Skeletal muscle satellite cell (primary cell): ENCODE results near the gene GRK3.

Experiments used
- H3K27me3 ChIP-seq: 2 replicates; pipeline ENCODE4 v1.7.0; 2013; ENCODE audit warnings: low read length; ENCODE audit not compliant: control insufficient read depth, insufficient read depth
- H3K36me3 ChIP-seq: 2 replicates; pipeline ENCODE4 v1.7.0; 2013; ENCODE audit warnings: mild to moderate bottlenecking, control low read depth, low read length; ENCODE audit not compliant: insufficient read depth
- H3K4me1 ChIP-seq: 2 replicates; pipeline ENCODE4 v1.7.0; 2013; ENCODE audit warnings: low read length; ENCODE audit not compliant: control insufficient read depth, insufficient read depth
- H3K4me2 ChIP-seq: 2 replicates; pipeline ENCODE4 v1.7.0; 2013; ENCODE audit warnings: mild to moderate bottlenecking, low read length
- H3K4me3 ChIP-seq: 2 replicates; pipeline ENCODE4 v1.7.0; 2013; ENCODE audit warnings: low read length
- H3K9ac ChIP-seq: 2 replicates; pipeline ENCODE4 v1.7.0; 2013; ENCODE audit warnings: mild to moderate bottlenecking, low read depth, low read length, moderate library complexity
- H3K9me3 ChIP-seq: replicated peaks from 2 replicates; pipeline ENCODE4 v1.7.0; 2013; ENCODE audit warnings: mild to moderate bottlenecking, control low read depth, low read length

Gene GRK3

DNA sequence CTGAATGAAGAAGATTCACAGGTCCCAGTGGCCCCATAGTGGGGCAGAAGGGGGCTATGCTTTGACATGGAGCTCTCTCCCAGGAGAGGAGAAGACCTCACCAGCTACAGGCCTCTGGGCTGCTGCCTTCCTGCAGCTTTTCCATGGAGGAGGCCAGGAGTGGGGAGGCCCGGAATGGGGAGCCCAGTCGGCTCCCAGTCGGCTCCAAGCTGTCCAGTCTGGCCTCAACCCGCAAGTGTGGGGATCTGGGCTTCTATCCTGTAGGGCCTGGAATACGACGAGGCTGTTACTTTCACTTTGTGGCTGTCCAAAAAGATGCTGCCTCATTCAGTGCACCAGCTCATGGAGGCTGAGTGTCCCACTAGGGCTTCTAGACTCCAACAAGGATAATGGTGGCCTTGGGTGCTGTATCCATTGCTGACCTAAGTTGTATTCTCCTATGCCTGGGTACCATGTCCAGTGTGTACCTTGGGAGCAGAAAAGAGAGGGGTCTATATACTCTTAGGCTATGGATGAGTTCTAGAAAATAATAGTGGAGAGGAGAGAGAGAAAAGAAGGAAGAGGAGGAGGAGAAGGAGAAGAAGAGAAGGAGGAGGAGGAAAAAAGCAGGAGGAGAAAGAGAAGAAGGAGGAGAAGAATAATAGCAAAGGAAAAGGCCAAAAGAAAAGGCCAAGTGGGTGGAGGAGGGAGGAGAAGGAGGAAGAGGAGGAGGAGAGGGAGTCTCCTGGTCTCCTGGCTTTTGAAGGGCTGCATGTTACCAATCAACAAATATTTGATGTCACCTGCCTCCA, 178.6 kb downstream of the GRK3 start:
- Histone ChIP-seq H3K4me2 (peak overlapping the region; percentile 97), H3K9me3 (no peaks in the 10 kb centered on the region), H3K4me1 (peaks cover 51% of the 10 kb centered on the region), H3K36me3 (no peaks in the 10 kb centered on the region), H3K4me3 (peak overlapping the region; percentile 78), H3K27me3 (no peaks in the 10 kb centered on the region), H3K9ac (peak overlapping the region; percentile 95)

DNA sequence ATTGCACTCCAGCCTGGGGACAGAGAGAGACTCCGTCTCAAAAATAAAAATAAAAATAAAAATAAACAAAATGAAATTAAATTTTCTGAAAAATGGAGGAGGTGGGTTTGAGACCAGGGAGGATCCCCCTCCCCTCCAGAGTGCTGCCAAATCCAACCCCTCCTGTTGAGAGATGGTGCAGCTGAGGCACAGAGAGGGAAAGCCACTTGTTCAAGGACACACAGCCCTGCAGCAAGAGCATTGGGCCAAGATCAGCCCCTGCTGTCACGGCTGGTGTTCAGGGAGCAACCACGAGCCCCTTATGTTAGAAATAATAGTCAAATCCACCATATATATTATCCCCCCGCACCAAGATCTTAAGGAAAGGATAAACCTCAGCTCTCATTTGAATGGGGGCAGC, 180.2 kb downstream of the GRK3 start:
- Histone ChIP-seq H3K27me3 (no peaks in the 10 kb centered on the region), H3K9me3 (no peaks in the 10 kb centered on the region), H3K4me1 (peaks cover 67% of the 10 kb centered on the region)

DNA sequence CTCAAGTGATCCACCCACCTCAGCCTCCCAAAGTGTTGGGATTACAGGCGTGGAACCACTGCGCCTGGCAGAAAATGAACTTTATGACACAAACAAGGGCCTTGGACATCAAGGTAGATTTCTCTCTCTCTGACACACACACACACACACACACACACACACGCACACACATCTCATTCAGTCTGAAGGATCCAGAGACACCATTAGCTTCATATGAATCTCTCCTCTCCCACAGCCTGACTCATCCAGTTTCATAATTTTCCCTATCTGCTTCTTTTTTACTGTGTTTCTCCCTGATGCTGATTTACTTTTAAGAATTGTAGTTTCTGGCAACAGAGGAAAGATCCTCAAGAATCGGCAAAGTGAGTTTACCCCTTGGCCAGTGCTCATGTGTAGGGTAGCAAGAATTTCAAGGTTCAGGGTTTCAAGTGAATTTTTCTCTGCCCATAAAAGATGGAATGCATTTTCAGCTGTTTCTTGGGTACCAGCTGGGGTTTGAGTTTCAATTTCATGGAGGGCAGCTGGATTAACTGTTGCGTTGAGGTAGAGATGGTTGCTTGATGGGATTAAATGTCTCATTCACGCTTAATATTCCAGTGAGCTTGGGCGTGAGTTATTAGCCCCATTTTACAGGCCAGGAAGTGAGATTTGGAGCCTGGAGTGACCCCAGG, 181.0 kb downstream of the GRK3 start:
- peak overlapping the region; percentile 74 for H3K9ac ChIP-seq
- peak overlapping the region; percentile 73 for H3K4me2 ChIP-seq
- H3K27me3 ChIP-seq: no peaks in the 10 kb centered on the region
- peak overlapping the region; percentile 20 for H3K4me3 ChIP-seq
- peaks cover 75% of the 10 kb centered on the region for H3K4me1 ChIP-seq
- H3K9me3 ChIP-seq: no peaks in the 10 kb centered on the region
- no peaks in the 10 kb centered on the region for H3K36me3 ChIP-seq

More for the DNA sequence above, 180.2 kb downstream of the GRK3 start:
- Histone ChIP-seq H3K36me3 (no peaks in the 10 kb centered on the region), H3K4me3 (peak overlapping the region; percentile 20), H3K4me2 (peak overlapping the region; percentile 73), H3K9ac (peak overlapping the region; percentile 74)

DNA sequence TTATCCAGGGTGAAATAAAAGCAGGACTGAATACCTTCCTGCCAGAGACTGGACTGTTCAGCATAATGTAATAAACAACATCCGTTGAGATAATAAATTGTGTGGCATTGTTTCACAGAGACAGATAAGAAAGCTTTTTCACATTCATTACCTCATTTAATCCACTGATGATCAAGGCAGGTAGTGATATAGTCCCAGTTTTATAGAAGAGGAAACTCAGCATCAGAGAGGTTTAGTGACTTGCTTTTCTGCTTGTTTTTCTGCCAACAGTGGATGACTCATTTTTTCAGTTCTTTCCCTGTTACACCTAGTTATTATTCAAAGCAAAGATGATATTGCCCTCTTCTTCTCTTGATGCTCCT, 181.5 kb downstream of the GRK3 start:
- H3K36me3 ChIP-seq: no peaks in the 10 kb centered on the region
- H3K4me2 ChIP-seq: peak overlapping the region; percentile 73
- no peaks in the 10 kb centered on the region for H3K27me3 ChIP-seq
- H3K9me3 ChIP-seq: no peaks in the 10 kb centered on the region
- H3K4me3 ChIP-seq: peak overlapping the region; percentile 28
- peaks cover 80% of the 10 kb centered on the region for H3K4me1 ChIP-seq
- H3K9ac ChIP-seq: peak overlapping the region; percentile 74

DNA sequence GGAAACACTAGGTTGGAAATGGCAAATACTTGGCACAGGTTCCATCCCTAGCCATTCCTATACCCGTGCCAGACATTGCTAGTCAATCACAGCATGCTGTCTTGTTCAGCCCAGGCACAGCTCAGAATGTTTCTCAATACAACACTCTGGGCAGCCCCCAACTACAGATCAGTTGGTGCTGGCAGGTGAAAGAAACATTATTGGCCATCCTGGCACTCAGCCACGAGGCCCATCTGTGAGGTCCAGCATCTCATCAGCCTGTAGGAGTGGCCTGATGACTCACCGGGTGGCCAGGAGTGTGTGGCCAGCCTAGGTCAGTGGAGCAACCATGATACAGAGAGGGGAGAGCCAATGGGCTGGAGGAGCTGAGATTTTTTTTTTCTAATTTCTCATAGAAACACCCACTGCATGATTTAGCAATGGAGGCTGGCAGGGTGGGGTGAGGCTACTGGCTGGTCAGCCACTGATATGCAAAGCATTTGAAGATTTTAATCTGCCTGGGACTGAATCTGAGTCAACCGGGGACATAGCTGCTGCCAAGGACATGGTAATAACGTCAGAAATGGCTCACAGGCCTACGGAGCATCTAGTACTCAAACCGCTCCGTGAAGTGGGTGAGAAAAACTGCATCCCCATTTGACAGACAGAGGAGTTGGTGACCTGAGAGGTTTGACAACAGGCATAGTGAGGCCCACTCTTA, 182.9 kb downstream of the GRK3 start:
- Histone ChIP-seq H3K27me3 (no peaks in the 10 kb centered on the region), H3K4me1 (peaks cover 82% of the 10 kb centered on the region), H3K9ac (peak overlapping the region; percentile 78), H3K4me3 (peak overlapping the region; percentile 35), H3K9me3 (no peaks in the 10 kb centered on the region), H3K36me3 (peaks cover 6% of the 10 kb centered on the region), H3K4me2 (peak overlapping the region; percentile 63)

DNA sequence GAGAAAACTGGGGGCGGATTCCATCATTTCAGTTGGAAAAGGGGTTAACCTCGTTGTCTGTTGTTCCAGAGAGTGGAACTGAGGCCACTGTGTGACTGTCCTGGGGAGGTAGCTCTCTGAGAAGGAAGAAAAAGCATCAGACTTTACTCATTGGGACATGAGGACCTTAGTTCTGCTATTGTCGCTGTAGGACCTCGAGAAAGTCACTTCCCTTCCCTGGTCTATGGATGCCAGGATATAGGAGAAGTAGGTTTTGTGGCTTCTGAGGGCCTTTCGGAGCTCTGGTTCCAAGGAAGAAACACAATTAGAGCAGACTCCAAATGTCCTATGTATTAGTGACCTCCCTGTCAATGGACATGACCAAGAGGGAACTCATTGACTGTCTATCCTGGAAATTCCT, 183.7 kb downstream of the GRK3 start:
- peak overlapping the region; percentile 35 for H3K4me3 ChIP-seq
- H3K4me1 ChIP-seq: peaks cover 81% of the 10 kb centered on the region
- H3K9me3 ChIP-seq: no peaks in the 10 kb centered on the region
- peak overlapping the region; percentile 78 for H3K9ac ChIP-seq
- peak overlapping the region; percentile 63 for H3K4me2 ChIP-seq
- peaks cover 6% of the 10 kb centered on the region for H3K36me3 ChIP-seq
- H3K27me3 ChIP-seq: no peaks in the 10 kb centered on the region

DNA sequence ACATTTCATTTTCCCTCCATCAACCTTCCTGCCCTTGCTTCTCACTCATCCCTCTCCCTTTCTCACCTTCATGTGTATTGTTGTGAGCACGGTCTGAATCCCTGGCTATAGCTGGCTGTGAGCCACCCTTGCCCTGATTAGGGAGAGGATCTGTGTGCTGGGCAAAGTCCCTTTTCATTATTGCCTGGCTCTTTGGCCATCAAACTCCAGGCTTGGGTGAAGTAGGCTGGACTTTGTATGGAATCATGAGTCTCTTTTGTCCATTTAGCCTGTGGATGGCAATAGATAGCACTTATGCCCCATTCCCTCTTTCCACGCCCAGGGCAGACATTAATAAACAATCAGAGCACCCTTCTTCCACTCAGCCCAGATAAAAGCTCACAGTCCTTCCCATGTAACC, 184.2 kb downstream of the GRK3 start:
- no peak overlapping the region for H3K4me3 ChIP-seq
- peaks cover 10% of the 10 kb centered on the region for H3K36me3 ChIP-seq
- H3K4me2 ChIP-seq: no peak overlapping the region
- H3K27me3 ChIP-seq: no peaks in the 10 kb centered on the region
- peak overlapping the region; percentile 78 for H3K9ac ChIP-seq
- H3K9me3 ChIP-seq: no peaks in the 10 kb centered on the region
- peaks cover 75% of the 10 kb centered on the region for H3K4me1 ChIP-seq

GRCh38 chr22:25749420-25750169, 185.1 kb downstream of the GRK3 start:
- peaks cover 16% of the 10 kb centered on the region for H3K36me3 ChIP-seq
- no peaks in the 10 kb centered on the region for H3K27me3 ChIP-seq
- no peak overlapping the region for H3K4me3 ChIP-seq
- H3K9ac ChIP-seq: peak overlapping the region; percentile 8
- H3K4me1 ChIP-seq: peaks cover 77% of the 10 kb centered on the region
- H3K4me2 ChIP-seq: no peak overlapping the region
- no peaks in the 10 kb centered on the region for H3K9me3 ChIP-seq

DNA sequence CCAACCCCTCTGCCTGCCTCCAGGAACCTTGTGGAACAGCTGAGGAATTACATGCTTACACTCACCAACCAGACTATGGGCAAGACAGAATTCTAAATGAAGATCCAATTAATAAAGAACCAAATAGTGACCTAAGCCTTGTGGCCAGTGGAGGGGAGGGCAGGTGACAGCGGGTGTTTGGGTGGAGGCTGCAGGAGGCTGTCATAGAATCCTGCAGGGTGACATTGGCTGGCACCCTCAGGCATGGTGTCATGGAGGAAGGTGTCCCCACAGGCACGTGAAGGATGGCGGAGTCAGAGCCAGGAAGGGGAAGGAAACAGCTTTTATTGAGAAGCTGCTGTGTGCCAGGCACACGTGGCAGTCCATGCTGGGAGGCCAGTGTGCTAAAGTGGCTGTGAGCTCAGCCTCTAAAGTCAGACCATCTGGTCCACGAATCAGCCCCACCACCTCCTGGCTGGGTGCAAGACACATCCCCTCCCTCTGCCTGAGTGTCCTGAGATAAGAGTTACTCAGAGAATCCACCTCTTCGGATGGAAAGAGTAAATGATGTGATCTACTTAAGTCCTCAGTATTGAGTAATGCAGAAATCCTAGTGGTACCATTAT, 186.2 kb downstream of the GRK3 start:
- Histone ChIP-seq H3K4me1 (peaks cover 77% of the 10 kb centered on the region), H3K4me2 (no peak overlapping the region), H3K27me3 (no peaks in the 10 kb centered on the region), H3K36me3 (peaks cover 22% of the 10 kb centered on the region), H3K4me3 (no peak overlapping the region), H3K9ac (peak overlapping the region; percentile 11), H3K9me3 (no peaks in the 10 kb centered on the region)

- H3K36me3 ChIP-seq: peaks cover 22% of the 10 kb centered on the region
- no peak overlapping the region for H3K4me3 ChIP-seq
- H3K9me3 ChIP-seq: no peaks in the 10 kb centered on the region
- H3K4me1 ChIP-seq: peaks cover 73% of the 10 kb centered on the region
- H3K9ac ChIP-seq: peak overlapping the region; percentile 11
- H3K4me2 ChIP-seq: no peak overlapping the region
- H3K27me3 ChIP-seq: no peaks in the 10 kb centered on the region
Observed at GRCh38 chr22:25751174-25751581, 186.7 kb downstream of the GRK3 start.
